HG02852 (cell line): ENCODE measurements around the gene ITGA8.

ENCODE experiments used
- ATAC-seq: cut with Tn5 transposase; IDR thresholded peaks from one replicate; pipeline ENCODE4 v1.9.1; 2021; ENCODE audit warnings: mild to moderate bottlenecking, moderate library complexity; ENCODE audit not compliant: unreplicated experiment

The ITGA8 gene

DNA sequence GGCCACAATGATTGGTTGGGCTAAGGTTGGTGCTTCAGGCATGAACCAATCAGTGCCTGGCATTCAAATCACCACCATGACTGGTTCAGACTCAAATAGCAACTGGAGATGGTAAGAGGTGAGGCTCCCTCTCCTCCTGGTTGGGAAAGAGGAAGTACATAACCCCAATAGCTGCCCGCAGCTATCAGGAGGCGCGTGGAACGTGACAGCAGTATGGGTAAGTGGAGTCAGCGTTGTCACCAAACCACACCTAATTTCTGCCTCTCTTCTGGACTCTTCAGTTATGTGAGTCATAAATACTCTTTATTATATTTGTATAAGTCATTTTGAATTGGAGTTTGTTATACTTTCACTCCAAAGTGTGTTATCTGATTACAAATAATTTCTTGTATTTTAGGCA, 17.9 kb upstream of the ITGA8 start:
- no peak for ATAC-seq

DNA sequence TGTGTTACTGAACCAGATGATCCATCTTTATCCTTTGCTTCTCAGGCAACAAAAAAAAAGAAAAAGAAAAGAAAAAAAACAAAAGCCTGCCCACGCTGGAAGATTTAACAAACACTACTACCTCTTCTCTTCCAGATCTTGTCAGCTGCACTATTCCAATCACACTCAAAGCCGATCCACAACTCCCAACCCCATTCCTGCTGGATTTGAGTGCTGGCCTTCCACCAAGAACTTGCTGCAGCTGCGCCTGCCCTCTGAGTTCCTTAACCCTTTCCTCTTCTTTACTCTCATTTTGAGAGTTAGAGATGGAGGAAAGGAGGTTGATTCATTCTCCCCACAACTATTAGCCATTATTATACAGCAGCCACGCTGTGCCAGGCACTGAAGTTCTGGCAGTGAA, 16.0 kb upstream of the ITGA8 start:
- no peak for ATAC-seq

DNA sequence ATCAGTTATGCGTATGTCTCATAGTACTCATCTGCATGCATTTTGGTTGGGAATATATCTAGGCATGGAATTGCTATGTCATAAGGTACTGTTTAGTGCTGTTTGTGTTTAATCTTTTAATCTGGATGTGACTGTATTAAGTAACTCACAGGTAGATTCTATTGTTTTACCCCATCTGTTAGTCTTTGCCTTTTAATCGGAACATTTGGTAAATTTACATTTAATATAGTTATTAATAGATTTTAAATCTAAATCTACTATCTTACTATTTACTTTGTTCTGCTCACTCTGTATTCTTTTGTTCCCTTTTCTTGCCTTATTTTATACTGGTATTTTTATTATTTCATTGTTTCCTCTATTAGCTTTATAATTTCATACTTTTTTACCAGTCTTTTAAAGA, 10.6 kb upstream of the ITGA8 start:
- ATAC-seq, result no peak

DNA sequence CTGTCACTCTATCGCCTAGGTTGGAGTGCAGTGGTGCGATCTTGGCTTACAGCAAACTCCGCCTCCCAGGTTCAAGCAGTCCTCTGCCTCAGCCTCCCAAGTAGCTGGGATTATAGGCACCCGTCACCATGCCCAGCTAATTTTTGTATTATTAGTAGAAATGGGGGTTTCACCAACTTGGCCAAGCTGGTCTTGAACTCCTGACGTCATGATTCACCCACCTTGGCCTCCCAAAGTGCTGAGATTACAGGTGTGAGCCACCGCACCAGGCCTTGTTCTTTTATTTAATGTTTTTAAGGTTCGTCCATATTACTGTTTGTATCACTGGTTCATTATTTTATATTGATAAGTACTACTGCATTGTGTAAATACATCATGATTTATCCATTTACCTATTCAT, 10.2 kb upstream of the ITGA8 start:
- no peak for ATAC-seq

DNA sequence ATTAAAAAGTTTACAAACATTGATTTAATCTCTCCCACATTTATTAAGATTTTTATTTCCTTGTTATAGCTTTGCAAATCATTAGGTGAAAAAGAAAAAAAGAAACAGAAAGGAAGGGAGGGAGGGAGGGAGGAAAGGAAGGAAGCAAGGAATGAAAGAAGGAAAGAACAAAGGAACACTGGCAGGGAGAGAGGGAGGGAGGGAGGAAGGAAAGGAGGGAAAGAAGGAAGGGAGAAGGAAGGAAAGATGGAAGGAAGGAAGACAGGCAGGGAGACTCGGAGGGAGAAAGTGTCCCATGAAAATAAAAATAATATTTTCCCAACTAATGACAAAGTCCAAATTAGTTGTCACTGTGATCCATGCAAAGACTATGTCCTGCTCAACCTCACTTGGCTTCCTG, 6.3 kb upstream of the ITGA8 start:
- no peak for ATAC-seq

DNA sequence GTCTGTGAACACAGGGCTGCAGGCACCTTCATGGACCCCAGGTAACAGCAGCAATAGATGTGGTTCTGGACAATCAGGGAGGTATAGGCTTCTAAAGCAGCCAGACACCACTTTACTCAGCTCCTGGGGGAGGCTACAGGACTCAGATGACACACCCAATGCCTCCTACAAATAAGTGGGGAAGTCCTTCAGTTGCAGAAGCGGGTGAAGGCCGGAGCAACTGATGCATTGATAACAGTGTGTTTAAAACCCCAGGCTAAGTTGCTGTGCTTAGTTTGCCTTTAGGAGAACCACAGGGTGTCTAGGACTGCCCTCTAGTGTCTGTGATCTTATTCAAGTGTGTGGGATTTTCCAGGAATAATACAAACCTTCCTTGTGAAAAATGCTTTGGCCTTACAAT, 5.9 kb upstream of the ITGA8 start:
- peak; percentile 73 for ATAC-seq

DNA sequence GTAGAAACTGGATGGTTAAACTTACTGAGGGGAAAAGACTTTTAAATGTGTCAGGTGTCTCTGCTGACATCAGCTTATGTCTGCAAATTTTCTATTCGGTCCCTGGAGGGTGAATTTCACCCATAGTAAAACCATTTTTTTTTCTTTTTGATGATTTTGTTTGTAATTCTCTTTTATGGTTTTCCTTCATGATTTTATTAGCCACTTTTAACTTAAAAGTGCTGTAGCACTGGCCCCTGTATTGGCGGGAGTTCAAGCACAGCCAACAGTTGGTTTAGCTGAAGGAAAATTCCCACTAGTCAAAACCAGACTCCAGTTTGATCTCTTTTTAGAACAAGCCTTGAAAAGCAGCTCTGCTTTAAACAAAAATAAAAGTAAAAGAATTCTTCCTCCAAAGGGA, 5.0 kb upstream of the ITGA8 start:
- ATAC-seq, result no peak

DNA sequence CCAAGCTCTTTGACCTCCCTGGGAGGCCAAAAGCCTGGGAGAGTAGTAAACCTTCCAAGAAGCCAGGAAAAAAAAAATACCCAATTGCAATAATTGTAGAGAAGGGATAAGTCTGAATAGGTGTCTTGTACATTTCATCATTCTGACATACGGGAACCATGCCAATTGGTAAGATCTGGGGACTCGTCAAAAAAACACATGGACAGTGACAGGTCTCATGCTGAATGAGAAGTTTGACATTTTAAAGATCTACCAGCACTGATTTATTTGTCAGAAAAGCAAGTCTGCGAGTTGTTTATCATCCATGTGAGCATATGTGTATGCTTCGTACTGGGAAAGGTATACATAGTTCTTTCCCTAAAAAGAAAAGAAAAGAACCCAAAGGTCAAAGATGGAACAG, 4.1 kb upstream of the ITGA8 start:
- no peak for ATAC-seq

DNA sequence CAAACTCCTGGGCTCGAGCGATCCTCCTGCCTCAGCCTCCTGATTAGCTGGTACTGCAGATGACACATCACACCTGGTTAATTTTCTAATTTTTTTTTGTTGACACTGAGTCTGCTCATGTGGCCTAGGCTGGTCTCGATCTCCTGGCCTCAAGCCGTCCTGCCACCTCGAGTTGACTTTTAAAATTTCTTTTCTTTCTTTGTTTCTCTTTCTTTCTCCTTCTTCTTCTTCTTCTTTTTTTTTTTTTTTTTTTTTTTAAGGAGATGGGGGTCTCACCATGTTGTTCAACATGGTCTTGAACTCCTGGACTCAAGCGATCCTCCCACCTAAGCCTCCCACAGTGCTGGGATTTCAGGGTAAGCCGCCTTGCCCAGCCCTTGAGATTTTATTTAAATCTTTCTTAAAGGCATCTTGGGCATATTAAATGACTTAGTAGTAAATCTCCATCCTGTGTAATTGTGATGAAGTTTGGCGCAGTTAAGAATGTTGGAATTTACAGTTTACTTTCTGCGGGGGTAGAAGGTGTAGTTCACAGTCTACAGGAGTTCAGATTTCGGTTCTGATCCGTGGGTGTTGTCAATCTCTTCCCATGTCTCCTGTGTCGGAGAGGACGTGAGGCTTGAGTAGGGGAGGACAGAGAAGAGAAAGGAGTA, 1.0 kb upstream of the ITGA8 start:
- no peak for ATAC-seq

DNA sequence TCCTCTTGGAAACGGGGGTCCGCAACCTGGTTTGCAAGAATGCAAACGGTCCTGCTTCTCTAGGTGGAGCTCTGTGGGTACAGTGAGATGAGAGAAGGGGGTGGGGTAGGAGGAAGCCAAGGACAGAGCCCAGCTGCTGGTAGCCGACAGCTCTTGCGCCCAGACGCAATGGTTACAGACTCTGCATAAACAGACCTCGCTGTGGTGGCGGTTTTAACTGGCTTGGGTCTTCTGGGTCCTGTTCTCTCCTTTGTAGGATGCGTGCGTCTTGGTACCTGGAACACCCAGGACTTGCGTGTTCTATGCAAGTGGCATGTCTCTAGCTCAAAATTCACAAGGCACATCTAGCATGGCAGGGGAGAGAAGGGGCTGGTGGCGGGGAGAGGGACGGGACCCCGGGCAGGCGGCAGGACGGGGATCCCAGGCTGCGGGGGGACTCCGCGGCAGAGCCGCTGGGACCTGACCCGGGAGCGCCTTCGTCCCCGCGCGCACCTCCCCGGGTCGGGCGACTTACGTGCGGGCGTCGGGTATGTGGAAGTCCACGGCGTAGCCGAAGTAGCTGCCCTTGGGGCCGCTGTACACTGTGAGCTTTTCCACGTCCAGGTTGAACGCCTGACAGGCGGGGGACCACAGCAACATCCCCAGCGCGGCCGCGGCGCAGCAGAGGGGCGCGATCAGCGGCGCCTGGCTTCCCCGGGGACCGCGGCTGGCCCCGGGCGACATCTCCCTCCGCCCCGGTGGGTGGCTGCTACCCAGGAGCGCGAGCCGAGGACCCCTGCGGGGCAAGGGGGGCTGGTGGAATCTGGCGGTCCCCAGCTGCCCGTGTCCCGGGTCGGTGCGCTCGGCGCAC, 448 bp downstream of the ITGA8 start:
- ATAC-seq, result no peak

DNA sequence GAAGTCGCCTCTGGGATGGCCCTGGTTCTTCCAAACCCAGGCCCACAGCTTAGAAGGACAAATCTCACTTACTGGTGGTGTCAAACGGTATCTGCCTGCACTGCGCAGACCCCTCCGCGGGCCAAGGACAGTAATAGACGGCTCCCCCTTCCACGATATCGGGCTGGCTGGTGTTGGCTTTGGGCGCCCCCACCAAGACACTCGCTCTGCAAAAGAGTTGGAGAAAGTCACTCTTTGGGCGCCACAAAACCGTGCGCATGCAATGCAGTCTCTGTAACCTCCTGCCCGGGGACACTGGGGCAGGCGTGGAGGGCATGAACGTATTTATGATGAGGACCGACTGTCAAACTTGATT, 1.1 kb downstream of the ITGA8 start:
- no peak for ATAC-seq

DNA sequence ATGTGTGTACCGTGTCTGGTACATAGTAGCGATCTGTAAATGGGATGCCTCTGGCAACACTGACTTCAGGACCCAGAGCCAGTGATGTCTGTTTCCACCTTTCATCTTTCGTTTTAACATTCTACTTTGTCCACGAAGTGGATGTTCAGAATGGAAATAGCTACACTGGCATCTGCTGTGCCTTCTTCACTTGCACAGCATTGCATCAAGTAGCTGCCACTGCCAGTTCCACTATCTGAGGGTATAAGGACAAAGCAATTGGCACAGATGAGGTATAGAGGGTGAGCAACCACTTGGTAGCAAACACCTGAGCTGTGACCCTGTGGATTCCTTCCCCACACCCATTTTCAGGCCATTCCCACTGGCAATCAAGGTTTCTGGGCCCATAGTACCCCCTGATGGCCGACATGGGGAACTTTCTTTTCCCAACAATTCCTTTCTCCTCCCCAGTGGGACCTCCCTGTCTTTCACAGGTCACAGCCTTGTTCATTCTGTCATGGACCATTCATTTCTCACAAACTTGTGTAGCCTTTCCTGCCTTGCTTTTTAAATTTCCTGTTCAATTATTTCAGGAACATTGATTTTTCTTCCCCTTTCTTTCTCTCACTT, 4.0 kb downstream of the ITGA8 start:
- no peak for ATAC-seq

DNA sequence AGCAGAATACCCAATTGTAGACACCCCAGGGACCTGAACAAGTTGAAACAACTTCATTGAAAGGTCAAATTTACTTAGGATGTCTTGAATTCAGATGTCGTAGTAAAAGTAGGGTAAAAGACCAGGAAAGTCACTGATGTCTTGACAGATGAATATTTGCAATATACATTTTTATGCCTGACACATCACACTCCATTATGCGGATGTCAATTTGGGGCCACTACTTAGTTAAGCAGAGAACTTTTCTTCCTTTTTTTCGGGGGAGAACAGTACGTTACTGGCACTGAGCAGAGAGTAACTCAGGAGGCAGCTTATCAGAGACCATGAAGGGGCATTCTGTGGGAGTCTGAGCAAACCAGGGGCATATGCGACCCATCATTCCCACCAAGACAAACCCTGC, 4.9 kb downstream of the ITGA8 start:
- ATAC-seq, result no peak

DNA sequence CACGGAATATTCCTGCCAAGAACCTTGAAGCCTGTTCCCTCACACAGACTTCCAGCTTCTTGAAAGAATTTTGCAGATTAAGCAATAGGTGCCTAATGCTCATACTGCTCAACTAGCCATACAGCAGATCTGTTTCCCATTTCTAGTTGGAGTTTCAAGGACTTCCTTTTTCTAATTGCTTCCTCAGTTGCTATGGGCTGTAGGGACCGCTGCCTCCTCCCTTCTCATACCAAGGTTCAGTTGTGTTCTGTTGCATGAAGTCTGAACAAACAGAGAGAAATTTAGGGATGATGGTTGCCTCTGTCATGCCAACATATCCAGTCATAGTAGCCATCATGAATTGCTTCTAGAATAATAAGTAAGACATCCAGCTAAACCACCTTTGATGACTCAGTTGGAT, 6.8 kb downstream of the ITGA8 start:
- no peak for ATAC-seq

DNA sequence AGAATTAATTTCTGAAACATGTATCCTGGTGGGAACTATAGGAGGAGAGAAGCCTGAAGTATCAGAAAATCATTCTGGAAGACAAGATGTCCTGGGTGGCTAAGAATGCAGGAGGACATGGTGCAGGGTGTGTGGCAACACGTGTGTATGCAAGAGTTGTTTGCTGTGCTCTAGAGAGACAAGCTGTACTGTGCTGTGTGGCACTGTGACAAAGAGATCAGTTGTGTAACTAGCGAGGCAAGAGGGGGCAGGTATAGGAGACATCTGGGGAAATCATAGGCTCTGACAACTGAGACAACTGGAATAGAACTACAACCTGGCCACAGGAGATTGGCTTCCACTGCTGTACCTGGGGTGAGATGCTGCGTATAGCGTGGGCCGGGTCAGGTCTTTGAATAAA, 9.3 kb downstream of the ITGA8 start:
- no peak for ATAC-seq

DNA sequence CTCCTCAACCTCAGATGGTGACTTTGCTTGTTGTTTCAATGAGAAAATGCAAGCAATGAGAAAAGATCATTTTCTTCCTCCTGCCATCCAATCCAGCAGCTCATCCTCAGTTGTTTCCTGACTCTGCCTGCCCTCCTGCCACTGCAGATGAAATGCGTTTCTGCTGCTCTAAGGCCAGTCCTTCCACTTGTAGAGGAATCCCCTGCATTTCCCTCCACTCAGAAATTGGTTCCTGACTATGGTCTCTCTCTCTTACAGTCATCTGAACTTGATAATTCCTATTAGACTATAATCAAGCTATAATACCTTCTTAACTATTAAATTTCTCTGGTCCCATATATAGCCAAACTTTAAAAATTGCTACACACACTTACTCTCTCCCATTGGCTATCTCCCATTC, 14.4 kb downstream of the ITGA8 start:
- no peak for ATAC-seq

DNA sequence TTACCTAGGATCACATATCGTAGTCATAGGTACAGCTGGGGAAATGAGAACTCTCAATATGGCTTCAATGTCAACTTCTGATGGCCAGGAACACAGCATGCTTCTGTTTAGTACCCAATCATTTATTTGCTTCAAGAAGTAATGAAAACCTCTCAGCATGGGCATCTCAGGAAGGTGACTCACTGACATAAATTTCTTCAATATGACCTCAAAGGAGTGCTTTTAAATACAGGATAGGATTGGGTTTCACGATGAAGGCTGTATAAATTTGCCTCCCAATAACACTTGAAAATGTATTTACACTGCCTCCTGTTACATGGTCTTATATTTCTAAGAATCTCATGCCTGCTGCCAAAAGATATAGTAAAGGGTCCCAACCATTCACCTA, 15.1 kb downstream of the ITGA8 start:
- no peak for ATAC-seq

DNA sequence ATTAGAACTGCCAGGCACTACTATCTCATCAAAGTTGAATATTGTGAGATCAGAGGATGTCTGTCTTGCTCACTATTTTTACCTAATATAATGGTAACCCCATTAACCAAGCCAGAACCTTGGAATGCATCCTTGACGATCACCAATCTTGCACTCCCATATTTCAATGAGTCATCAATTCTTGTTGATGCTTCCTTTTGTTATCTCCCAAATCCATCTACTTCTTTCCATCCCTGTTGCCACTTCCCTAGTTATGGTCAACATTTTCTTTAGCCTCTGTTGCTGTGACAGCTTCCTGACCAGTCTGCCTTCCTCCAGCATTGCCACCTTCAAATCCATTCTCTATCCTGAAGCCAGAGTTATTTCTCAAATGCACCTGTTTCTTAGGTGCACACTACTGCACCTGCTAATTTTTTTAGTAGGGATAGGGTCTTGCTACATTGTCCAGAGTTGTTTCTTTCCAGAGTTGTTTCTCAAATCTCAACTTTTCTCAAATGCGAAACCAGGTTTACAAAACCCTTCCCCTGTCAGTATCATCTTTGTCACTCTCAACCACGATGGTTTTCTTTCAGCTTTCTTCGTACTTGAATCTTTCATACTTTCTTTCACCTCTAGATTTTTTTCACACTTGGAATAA, 15.7 kb downstream of the ITGA8 start:
- ATAC-seq, result no peak

DNA sequence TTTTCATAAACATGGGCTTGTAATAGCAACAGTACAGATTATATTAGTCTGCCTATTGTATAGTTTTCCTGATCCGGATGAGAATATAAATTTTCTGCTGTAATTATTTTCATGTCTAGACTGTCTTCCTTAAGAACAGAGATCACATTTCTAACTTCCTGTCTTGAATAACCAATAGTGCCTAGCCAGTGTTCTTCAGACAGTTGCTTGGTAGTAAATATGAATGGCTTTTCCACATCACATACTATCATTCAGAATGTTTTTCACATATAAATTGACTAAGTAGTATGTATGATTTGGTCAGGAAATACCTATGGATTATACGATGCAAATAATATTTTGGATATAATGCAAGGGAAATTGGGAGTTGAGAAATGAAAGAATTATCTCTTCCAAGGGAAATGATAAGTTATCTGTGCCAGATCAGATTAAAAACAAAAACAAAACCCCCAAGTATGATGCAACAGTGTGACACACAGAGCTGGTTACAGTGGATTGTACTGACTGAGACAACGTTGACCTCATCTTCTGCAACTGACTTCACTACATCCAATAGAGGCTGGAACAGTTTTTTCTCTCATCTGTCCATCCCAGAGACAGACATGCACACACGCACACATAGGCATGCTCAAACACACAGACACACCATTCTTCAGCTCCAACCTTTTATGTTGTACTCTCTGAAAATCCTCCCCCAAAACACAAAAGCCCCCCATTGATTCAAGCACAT, 16.4 kb downstream of the ITGA8 start:
- no peak for ATAC-seq

DNA sequence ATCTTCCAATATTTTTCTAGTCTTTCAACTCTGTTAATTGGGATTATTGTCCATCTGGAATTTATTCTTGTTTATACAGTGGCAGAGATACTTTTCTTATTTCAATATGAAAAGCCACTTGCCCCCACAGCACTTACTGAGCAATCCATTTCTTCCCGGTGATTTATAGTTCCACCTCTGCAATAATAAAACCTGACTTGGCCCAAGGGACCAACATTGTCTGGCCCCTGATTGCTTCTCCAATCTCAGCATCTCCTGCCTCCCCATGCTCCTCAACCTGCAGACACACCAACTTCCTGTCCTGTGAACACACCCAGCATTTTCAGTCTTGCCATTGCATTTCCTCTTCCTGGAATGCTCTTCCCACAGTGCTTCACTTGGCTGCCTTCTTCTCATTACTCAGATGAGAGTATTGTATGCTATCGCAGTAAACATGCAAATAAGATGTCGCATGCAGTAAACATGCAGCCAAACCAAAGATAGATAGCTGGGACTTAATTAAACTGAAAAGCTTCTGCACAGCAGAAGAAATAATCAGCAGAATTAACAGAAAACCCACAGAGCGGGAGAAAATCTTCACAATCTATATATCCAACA, 19.5 kb downstream of the ITGA8 start:
- ATAC-seq, result no peak

DNA sequence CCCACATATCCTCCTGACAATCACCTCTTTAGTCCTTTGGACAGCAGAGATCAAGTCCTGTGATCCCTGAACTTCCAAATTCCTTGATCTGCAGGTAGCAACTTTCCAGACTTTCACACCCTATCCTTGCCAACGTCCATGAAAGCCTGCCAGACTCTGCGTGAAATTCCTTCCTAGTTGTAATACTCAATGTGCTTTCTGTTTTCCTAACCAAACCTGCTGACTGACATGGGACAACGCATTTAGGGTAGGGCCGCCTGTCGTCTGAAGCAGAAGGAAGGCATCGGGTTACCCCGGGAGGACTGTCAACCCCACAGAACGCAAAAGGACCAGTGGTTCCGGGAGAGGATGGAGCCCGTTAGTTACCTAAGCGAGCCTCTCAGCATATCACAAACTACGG, 23.9 kb downstream of the ITGA8 start:
- ATAC-seq, result no peak
